NCI-H146 (cell line): ENCODE measurements around the gene TFAP2E.

Source experiments
- DNase-seq: peaks from one replicate; lab custom pipeline; 2025; lab: John Stamatoyannopoulos, UW

Gene TFAP2E

GRCh38 chr1:35595684-35596083, 22.6 kb downstream of the TFAP2E start:
- no peak for DNase-seq

GRCh38 chr1:35597870-35598269, 24.8 kb downstream of the TFAP2E start:
- DNase-seq, result no peak

GRCh38 chr1:35598895-35599294, 25.8 kb downstream of the TFAP2E start:
- peak; percentile 23 for DNase-seq

GRCh38 chr1:35599411-35599810, 26.3 kb downstream of the TFAP2E start:
- no peak for DNase-seq

GRCh38 chr1:35600593-35600992, 27.5 kb downstream of the TFAP2E start:
- no peak for DNase-seq

- DNase-seq, result no peak
These were observed 30.4 kb downstream of the TFAP2E start for GRCh38 chr1:35603468-35603867.

GRCh38 chr1:35603941-35604340, 30.8 kb downstream of the TFAP2E start:
- DNase-seq, result no peak

- no peak for DNase-seq
These were observed 32.2 kb downstream of the TFAP2E start for GRCh38 chr1:35605071-35605866.

- no peak for DNase-seq
These were observed 32.7 kb downstream of the TFAP2E start for GRCh38 chr1:35605867-35606182.

GRCh38 chr1:35611655-35612054, 38.5 kb downstream of the TFAP2E start:
- DNase-seq, result no peak

GRCh38 chr1:35615440-35615839, 42.3 kb downstream of the TFAP2E start:
- DNase-seq, result no peak

- no peak for DNase-seq
These were observed 46.4 kb downstream of the TFAP2E start for GRCh38 chr1:35619237-35620121.

GRCh38 chr1:35622510-35623178, 49.5 kb downstream of the TFAP2E start:
- peak; percentile 1 for DNase-seq

GRCh38 chr1:35623832-35624231, 50.7 kb downstream of the TFAP2E start:
- no peak for DNase-seq

GRCh38 chr1:35629051-35629450, 55.9 kb downstream of the TFAP2E start:
- peak; percentile 40 for DNase-seq

GRCh38 chr1:35631396-35631795, 58.3 kb downstream of the TFAP2E start:
- no peak for DNase-seq

- no peak for DNase-seq
These were observed 60.4 kb downstream of the TFAP2E start for GRCh38 chr1:35633547-35633946.

GRCh38 chr1:35637401-35637809, 64.3 kb downstream of the TFAP2E start:
- DNase-seq, result no peak

GRCh38 chr1:35640380-35641232, 67.5 kb downstream of the TFAP2E start:
- no peak for DNase-seq

GRCh38 chr1:35641233-35641866, 68.2 kb downstream of the TFAP2E start, which contains the start of gene PSMB2:
TSS of gene PSMB2 (minus strand) at chr1:35641526. CDS start at chr1:35641432, 94 bp downstream.
- DNase-seq, result peak; percentile 88

GRCh38 chr1:35642471-35642955, 69.4 kb downstream of the TFAP2E start:
- peak; percentile 5 for DNase-seq
